SK-N-MC (cell line): Measurements from ENCODE around the gene TIGIT.

ENCODE experiments used
- EZH2 ChIP-seq: fragments of 200-600 bp; sonication (generic); IDR thresholded peaks from one replicate; pipeline ENCODE4 v1.6.1; 2017; ENCODE audit warnings: antibody characterized with exemption
- FOXP2 ChIP-seq: optimal IDR thresholded peaks from 2 replicates; pipeline ENCODE3; 2011; ENCODE audit warnings: mild to moderate bottlenecking, moderate library complexity; ENCODE audit not compliant: insufficient read depth; ENCODE audit errors: extremely low read length, control extremely low read depth
- POLR2AphosphoS5 ChIP-seq: IDR thresholded peaks from 2 replicates; pipeline ENCODE4 v1.6.1; 2012; ENCODE audit warnings: mild to moderate bottlenecking, low read depth, low read length, borderline replicate concordance

GRCh38 chr3:114293838-114294535, at the start of gene TIGIT:
- TF ChIP-seq POLR2AphosphoS5 (no peak), EZH2 (no peak), FOXP2 (no peak)
